Stimulated activated CD4-positive, alpha-beta T cell treated with anti-CD3 and anti-CD28 coated beads, Interleukin-1b, Interleukin-23, amount 100 ng/mL, for 1 hour (primary cell): ENCODE results near the gene DMGDH.

Experiments used
- DNase-seq, 2 donors: peaks; one replicate each; pipeline ENCODE4 v3.0.0-alpha.2; 2020; ENCODE audit warnings: low read depth in 2 of 2

Gene DMGDH

DNA sequence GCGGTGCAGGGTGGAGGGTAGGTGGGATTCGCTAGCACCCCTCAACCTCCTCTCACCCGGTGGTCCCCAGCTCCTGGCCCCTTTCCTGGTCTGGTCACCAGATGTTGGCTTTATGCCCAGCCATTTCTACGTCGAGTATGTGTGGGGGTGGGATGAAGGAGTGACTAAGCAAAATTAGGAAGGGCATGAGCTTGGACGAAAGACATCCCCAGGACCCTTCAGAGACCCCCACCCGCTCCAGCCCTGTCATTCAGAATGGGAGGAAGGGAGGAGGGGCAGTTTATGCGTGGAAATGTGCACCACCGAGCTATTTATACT is 835 bp upstream of the DMGDH start:
- DNase-seq, result no peak

DNA sequence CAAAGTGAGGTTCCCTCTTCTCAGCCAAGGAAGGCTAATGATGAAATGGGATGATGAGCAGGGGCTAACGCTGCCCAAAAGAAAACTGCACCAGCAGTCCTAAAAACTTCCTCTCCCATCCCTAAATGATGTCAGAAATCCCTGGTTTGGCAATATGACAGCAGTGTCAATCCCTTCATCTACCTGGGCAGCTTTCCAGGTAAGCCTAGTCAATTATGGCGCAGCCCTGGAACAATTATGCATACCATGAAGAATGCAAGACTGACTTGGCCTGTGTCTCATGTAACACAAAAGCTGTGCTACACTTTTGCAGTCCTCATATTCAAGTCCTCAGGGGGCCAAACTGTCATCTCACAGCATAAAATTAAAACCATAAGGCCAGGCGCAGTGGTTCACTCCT is 7.0 kb downstream of the DMGDH start:
- no peak for DNase-seq

DNA sequence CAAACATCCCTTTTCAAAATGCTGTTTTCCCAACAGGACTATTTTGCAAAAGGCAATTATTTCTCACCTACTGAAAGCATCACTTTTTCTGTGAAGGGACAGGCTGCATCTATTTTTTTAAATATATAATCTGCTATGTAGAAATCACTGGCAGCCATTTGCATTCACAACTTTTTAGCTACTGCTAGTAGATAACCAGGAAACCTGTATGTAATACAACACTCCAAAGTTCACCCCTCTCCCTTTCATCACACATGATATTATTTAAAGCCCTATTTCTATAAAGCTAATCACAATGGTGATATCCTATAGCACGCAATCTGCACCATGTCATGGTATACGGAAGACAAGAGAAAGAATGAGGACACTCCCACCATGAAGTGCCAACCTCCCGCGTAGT is 9.8 kb downstream of the DMGDH start:
- no peak for DNase-seq

DNA sequence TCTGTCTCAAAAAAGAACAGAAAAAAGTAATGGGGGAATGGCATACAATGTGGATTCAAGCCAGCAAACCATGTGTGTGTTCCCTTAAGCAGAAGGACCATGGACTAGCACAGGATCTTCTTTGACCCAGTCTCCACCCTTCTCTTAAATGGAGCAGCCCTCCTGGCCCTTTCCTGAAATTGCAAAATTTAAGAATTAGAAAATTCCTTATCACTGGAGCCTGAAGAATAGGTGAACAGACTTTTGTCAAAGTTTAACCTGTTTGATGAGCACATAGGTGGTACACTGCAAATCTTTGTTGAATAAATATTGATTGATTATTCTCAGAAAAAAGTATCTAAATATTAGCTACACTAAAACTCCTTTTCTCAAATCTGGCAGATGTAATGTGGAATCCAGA is 12.6 kb downstream of the DMGDH start:
- no peak for DNase-seq

DNA sequence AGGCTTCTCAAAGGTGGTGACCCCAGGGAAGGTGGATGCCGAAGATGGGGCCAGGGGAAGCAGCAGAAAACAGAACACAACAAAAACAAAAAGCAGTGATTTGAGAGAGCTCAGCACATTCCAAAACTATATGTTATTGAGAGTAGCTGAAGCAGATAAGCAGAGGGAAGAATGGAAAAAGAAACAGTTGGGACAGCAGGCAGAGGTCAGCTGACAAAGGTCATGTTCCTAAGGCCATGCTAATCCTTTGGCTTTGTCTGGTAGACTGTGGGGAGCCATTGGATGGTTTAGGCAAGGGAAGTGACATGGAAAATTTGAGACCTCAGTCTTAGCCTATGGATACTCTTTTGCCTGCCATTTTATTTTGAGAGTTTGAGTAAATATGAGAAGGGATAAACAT is 14.5 kb downstream of the DMGDH start:
- no peak for DNase-seq

DNA sequence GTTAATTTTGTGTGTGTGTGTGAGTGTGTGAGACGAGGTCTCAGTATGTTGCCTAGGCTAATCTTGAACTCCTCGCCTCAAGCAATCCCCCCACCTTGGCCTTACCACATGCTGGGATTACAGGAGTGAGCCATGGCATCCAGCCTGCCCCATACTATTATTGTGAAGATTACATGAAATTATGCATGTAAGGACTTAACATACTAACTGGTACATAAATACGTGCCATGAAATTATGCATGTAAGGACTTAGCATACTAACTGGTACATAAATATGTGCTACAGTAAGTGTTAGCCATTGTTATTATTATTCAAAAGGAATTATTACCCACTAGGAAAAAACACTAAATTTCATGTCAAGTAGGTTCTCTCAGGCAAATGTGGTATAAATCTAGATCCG is 16.2 kb downstream of the DMGDH start:
- no peak for DNase-seq

DNA sequence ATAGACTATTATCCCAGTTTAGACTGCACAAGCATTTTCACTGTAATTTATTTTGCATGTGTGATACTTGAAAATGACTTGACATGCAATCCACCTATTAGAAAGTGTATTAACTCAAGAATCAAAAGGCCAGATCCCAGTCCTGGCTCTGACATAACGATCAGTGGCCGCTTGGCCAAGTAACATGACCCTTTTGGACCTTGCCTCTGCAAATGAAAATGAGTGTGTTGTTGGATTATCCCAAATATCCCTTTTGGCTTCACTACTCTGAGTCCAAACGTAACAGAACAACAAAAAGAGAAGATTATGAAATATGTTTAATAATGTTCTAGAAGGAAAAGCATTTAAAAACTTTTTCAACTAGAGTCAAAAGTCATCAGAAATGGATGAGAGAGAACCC is 19.0 kb downstream of the DMGDH start:
- no peak for DNase-seq

DNA sequence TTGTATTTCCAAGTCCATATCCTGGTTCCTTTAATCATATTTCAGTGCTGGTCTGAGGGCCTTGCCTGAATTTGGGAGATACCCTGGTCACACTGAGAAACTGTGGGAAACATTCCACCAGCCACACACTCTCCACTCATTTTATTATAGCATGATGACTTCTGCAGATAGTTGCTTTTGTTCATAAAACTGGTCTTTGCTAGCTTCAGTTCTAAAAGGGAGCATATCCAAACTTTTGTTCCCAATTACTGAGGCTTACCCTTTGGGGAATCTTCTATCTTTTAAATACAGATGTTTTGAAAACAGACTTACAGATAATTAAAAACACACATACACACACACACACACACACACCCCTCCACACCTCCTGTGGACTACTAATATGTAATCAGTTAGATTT is 21.0 kb downstream of the DMGDH start:
- no peak for DNase-seq

DNA sequence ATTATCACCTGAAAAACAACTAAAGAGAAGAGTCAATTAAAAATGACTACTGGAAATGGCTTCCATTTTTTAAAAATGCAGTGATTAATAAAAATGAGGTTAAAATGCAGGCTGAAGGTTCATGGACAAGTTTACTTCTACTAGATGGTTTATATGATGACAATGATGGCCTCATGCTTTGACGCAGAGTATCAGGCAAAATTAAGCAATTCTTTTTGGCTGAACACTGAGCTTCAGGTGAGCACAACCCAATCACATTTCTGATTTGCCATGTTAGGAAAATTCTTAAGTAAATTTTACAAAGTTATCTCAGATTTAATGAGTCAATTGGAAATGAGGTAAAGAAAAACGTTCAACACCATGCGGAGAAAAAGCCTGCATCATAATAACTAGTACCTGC is 22.3 kb downstream of the DMGDH start:
- DNase-seq, result no peak

DNA sequence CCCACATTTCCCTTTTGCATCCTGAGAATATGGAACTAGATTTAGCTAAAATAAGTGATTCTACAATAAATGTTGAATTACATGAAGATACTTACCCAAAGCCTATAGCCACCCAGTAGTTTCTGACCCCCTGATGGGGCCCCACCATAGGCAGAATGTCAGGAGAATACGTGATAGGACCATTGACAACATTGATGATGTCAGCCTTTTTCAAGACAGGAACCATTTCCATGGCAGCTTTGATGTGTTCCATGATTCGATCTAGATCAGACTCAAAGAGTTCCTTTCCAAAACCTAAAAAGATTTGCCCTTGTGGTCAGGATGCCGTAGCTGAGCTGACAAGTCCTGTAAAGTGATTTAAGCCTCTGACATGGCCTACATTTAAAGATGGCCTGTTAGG is 27.3 kb downstream of the DMGDH start:
- no peak for DNase-seq

DNA sequence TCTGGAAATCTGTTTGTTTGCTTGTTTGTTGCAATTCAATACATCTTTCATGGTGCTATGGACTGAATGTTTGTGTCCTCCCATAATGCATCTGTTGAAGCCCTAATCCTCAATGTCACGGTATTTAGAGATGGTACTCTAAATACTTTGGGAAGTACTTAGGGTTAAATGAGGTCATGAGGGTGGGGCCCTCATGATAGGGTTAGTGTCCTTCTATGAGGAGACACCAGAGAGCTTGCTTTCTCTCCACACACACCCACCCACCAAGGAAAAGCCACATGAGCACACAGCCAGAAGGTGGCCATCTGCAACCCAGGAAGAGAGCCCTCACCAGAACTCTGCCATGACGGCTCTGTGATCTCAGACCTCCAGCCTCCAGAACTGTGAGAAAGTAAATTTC is 32.7 kb downstream of the DMGDH start:
- no peak for DNase-seq

DNA sequence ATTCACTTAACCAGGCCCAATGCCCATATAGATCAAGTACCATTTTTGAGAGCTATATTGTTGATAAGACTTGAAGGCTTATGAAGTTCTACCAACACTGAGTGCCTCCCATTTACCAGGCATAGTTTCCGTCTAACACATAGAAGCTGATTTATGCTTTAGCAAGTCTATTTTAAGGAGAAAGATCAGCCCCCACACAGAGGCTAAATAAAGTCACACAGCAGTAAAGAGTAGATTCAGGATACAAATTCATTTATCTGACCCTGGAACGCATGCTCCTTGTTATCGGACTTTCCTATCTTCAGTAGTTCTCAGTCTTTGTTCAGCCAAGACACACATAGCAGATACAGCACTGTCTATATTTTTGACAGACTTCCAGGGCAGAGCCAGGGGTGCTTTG is 34.2 kb downstream of the DMGDH start:
- DNase-seq, result no peak

DNA sequence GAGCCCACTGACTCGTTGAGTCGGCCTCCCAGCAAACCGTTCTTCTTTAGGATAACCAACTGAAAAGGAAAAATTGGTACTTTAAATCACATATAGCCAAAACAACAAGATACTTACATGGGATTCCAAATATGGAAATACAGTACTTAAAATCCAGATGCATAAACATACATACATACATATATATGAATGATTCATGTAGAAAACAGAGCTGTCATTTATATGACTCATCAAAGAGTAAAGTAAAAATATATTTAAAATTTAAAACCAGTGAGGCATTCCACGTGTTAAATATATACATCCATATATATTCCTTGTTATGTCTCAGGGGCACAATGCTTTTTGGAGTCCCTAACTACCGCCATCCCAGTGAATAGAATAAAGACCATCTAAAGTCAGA is 36.7 kb downstream of the DMGDH start:
- DNase-seq, result no peak

DNA sequence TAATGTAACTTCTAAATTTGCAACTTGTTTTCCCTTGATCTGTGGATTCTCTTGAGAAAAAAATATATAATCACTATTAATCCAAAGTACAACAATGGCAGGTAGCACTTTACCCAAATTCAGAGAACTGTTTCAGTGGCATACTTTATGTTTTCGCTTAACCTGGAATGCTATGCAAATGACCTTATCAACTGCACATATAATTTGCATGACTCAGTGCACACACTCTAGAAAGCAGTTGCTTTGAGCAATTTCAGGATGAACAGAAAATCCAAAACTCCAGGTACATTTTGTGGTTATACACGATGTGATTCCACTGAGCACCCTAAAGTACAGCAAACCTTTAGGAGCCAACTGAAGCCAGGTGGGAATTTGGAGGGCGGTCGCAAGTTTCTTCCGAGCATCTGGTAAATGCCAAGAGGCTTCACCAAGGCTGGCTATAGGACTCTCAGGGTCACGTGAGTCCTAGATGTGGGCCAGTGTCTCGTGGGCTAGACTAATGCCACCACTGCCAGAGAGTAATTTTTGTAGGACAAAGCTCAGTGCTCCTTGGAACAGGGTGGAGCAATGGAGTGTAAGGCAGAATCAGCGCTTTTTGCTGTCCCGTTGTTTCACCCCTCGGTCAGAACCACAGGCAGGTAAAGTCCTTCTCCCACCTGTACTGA is 37.3 kb downstream of the DMGDH start:
- no peak for DNase-seq

DNA sequence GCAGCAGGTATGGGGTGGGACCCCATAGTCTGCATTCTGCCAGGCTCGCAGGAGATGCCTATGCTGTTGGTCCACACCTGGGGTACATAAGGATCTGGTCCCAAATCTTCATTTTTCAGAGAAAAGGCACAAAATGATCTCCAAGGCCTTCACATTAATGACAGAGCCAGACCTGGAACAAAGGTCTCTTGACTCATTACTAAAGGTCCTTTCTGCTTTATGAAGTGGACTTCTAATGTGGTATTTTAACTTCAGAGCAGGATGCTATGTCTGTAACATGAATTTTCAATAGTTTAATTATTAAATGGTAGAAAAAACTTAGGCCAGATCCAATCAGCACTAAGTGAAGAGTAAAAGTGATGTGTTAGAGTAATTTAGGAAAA is 38.0 kb downstream of the DMGDH start:
- no peak for DNase-seq

DNA sequence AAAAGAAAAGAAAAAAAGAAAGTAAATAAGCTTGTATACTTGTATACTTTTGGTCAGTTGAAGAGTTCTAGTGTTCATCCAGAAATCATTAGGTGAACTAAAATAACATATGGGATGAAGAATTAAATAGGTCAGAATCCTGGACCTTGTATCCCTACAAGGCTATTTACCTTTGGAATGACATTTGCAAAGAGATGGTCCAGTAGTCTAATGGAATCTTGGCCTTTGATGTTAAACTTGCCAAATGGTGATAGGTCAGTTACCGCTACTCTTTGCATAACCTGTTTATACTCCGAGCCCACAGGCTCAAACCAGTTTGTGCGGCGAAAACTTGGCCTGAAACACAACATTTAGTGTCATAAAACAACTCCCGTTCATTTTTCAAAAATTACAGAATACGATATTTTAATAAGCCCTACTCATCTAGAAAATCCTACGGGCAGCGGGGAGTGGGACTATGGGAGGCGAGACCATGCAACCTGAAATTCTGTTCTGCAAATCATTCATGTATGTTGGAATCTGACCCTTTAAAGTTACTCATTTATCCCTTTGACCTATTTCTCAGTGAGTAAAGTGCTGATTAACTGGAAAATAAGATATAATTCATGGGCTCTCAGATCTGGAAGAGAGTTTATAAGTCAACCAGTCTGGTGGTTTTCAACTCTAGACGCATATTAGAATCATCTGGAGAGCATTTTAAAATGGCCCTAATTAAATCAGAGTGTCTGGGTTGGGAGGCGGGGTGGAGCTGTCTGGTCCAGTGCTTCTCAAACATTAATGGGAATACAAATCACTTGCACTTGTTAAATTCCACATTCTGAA is 38.6 kb downstream of the DMGDH start:
- DNase-seq, result no peak

DNA sequence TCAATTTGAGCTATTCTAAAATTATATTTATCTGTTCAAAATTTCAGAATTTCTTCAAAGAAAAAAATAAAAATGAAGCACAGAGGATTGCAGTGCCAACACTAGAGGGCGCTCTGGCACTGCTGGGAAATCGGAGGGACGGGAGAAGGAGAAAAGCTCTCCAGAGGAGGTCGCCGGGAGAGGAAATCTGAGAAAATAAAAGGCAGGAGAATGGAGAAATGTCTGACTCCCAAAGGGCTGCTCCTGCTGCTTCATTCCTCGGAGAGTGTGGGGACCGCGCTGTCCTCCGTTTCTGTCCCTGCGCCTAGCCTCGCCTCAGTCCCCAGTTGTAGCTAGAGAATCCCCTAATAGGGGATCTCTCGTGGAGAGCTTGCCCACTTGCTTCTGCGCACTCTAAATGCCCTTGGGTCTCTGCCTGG is 44.4 kb downstream of the DMGDH start:
- DNase-seq, result peak in 1 of 2 donors; percentile 34

DNA sequence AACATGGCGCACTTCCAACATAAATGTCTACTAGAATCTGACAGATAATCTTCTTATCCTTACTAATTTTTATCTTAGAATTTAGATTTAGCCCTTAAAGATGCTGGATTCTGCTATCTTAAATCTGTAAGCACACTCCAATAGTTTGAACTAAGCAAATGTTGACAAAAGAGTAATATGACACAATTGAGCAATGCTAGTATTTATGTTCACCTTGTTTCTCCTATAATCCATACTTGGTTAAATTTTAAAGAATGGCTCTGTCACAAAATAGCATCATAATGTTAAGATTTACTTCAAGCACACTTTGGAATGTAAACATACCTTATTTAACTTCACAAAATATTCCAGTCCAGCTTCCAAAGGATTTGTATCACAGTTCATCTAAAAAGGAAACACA is 45.5 kb downstream of the DMGDH start:
- no peak for DNase-seq

DNA sequence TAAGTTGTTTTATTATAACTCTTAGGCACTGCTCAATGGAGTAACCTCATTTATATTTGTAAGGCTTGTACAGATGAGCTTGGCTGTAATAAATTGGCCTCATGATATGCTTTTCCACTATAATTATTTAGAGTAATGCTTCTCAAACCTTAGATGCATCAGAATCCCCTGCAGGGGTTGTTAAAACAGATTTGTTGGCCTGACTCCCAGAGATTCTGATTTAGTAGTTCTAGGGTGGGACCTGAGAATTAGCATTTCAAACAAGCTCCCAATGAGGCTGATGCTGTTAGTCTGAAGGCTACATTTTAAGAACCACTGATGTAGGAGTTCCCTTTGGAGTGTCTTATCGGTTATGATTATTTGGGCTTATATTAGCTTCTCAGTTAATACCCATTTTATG is 46.1 kb downstream of the DMGDH start:
- DNase-seq, result no peak

DNA sequence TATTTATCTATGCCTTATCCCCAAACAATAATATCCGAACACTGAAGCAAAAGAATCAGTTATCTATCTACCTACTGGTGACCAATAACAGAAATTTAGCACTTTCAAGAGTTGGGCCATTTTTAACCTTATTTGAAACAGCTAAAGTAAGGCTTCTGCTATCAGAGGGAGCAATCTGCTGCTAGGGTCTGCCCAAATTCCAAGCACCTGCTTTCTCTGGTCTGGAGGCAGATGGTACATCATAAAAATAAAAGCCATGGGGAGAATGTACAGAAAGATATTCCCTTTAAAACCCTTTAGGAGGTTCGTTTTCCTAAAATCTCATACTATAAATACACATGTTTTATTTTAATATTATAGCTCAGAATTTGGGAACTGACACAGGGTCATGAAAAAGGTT is 46.7 kb downstream of the DMGDH start:
- DNase-seq, result no peak

DNA sequence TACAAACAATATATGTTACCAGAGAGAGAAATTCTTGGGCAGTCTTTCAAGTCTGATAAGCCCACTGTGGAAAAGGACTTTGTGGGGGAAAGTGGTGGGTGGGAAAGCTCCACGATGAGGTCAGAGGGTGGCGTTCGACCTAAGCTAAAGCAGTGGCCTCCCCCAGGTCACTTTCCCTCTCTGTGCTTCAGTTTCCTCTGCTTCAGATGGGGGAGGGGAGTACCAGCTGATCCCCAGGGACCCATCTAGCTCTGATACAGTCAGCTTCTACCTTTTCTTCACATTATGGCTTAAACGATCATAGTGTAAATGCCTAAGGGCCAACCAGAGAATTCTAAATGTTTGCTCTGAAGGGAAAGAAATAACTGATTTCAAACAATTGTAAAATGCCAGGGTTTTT is 47.7 kb downstream of the DMGDH start:
- no peak for DNase-seq

DNA sequence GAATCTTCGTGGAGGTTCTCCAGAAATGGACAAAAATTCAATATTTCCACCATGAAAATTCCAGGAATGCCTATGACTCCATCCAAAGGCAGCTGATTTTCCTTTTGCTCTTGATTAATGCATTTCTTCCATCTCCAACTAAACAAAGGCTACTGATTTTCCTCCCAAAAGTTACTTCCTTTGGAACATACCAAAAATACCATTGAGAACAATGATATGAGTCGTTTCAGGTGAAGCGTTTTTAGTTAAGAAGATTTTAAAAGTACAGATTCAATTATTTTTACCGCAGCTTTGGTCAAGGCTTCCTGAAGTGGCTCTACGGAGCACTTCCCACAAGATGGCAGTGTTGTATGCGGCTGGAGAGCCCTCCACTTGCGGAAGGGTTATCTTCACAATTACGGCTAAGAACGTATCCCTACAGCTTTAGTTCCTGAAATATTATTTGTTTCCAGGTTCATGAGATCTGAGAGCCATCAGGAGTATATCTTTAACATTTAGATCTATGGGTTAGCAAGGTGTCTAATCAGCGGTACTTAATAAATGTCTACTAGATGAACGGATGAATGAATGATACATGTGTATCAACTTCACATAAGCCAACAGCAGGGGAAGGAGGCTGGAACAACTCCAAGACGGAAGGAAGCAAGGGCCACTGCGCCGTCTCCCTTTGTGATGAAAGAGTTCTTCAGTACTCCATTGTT is 48.5 kb downstream of the DMGDH start:
- no peak for DNase-seq

DNA sequence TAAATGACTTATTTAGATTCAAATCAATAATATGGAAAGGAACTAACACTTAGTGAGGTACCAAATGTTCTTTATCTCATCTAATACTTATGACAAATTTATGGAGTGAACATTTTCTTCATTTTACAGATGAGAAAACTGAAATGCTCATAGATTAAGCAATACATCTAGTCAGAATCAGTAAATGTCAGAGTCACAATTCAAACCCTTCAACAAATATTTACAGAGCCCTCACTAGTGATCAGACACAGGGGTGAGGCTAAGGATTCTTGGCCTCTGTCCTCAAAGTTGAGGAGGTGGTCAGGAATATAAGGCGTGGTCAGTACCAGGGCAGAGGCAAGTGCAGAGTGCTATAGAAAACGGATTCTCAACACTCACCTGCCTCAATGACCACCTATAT is 54.8 kb downstream of the DMGDH start:
- no peak for DNase-seq
